HG02840 (cell line): ENCODE data around the gene CCDC40.

ENCODE experiments used
- ATAC-seq: cut with Tn5 transposase; IDR thresholded peaks from one replicate; pipeline ENCODE4 v1.9.1; 2021; ENCODE audit warnings: mild to moderate bottlenecking, moderate library complexity, moderate number of reproducible peaks; ENCODE audit not compliant: unreplicated experiment, low FRiP score

CCDC40 gene

DNA sequence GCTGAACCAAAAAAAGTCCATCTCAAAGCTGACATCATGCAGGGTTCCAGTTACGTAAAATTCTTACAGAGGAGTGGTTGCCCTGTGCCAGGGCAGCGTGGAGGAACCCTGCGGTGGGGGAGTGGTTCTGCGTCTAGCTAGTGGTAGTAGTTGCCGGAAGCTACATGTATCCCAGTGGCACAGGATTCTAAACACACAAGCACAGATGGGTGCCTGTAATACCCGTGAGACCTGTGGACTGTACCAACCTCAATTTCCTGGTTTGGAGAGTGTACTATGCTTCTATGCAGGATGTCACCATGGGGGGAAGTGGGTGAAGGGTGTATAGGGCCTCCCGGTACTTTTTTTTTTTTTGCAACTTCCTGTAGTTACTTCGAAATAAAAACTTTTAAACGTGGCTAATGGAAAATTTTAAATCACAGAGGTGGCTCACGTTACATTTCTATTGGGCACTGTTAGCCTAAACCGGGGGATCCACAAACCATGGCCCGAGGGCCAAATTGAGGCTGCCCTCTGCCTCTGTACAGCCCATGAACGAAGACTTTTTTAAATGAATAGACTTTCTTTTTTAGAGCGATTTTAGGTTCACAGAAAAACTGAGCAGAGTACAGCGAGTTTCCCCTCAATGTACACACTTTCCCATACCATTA lies 39.3 kb upstream of the CCDC40 start:
- no peak for ATAC-seq

- ATAC-seq = no peak
Measured at GRCh38 chr17:80000136-80000535, 36.3 kb upstream of the CCDC40 start.

GRCh38 chr17:80000981-80001775 lies 35.3 kb upstream of the CCDC40 start:
- ATAC-seq = no peak

GRCh38 chr17:80002070-80002641 lies 34.3 kb upstream of the CCDC40 start:
- ATAC-seq = no peak

DNA sequence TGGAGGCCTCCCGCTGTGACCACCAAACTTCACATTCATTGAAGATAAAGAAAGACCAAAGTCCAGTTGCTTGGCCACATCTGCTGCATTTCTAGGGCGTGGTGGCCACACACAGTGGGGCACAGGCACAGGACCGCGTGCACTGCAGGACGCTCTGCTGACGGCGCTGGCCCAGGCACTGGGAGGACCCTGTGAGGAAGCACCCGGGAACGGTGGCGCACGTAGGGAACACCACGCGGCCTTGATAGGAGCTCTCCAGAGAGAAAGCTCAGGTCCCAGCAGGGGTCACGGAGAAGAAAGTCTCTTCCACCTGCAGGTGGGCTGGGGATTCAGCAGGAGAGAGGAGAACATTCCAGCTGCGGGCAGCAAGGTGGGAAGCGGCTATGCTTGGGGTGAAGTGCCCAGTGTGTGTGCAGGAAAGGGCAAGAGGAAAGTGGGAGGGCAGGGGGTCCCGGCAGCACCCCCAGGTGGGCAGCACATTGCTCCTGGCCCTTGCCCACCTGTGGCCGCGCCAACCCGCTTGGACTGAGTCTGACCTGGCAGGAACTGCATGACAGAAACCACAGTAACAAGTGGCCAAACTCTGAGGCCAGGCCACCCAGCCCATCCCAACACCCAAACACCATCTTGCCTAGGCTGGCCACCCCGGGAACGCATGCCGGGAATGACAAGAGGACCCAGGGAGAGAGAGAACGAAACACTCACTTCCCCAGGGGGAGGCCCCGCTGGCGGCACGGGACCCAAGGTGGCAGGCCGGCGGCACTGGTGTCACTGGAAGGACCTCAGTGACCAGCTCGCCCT lies 33.6 kb upstream of the CCDC40 start:
- no peak for ATAC-seq

GRCh38 chr17:80003969-80004368 lies 32.5 kb upstream of the CCDC40 start:
- no peak for ATAC-seq

DNA sequence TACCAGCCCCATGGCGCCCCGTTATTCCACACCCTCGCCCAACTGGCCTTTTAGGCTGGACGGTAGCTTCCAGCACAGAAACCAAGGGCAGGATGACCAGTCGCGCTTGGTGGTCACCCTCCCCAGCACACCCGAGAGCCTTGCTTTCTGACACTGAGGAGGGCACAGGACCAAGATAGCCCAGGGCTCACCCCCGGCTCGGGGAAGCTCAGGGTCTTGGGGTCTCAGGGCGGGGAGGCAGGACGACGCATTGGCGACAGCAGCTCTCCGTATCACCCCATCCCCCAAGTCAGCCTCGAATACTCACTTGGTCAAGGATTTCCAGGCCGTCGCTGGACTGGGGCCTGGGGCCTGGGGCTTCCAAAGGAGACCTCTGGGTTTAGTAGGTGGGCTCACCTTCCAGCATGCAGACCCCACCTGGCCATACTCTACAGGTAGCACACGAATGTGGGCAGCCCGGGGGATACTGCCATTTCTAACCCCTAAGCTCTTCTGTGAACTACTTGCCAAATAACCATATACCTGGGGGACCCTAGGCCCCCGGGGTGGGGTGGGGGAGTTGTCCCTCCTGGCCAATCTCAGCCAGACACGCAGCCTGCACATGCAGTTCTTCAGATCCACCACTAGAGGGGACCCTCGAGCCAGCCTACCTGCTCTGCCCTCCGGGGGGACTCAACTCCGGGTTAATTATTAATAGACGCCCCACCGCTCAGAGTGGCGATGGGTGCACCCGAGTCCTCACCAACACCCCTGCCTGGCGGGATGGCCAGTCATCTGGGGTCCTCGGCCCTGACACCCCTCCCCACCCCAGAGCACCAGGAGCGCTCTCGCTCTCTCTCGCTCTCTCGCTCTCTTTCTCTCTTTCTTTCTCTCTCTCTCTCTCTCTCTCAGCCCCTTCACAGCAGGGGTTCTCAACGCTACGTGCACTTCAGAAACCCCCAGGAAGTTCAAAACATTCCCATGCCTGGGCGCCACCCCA lies 30.8 kb upstream of the CCDC40 start:
- ATAC-seq = no peak

DNA sequence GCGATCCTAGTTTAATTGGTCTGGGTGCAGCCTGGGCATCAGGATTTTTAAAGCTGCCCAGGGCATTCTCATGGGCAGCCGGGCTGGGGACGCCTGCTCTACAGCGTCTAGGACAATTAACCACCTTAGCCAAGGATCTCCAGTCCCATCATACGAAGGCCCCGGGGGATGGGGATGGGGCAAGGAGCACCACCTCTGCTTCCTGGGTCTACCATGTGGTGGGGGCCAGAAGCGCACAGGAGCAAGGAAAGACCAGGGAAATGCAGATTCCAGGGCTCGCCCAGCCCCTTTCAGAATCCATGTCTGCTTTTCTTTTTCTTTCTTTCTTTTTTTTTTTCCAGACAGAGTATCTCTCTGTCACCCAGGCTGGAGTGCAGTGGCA lies 30.1 kb upstream of the CCDC40 start:
- ATAC-seq = no peak

GRCh38 chr17:80006811-80007752 lies 29.4 kb upstream of the CCDC40 start:
- ATAC-seq = no peak

- no peak for ATAC-seq
Measured at GRCh38 chr17:80007939-80008338, 28.5 kb upstream of the CCDC40 start.

- ATAC-seq = no peak
Measured at GRCh38 chr17:80008383-80008840, 28.0 kb upstream of the CCDC40 start.

DNA sequence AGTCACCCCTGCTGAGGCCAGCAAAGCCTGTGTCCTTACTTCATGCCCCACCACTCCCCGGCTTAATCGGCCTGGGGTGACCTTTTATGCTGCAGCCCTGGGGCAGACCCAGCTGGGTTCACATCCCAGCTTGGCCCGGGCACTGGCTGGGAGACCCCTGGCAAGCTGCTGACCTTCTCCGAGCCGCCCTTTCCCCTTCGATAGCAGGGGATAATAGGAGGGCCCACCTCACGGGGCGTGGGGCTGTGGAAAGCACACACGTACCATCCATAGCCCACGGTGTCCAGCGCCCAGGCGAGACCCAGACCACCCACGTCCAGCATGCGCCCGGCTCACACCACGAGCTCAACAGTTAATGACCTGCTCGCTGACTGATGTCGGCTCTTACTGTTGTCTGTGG lies 27.6 kb upstream of the CCDC40 start:
- no peak for ATAC-seq

DNA sequence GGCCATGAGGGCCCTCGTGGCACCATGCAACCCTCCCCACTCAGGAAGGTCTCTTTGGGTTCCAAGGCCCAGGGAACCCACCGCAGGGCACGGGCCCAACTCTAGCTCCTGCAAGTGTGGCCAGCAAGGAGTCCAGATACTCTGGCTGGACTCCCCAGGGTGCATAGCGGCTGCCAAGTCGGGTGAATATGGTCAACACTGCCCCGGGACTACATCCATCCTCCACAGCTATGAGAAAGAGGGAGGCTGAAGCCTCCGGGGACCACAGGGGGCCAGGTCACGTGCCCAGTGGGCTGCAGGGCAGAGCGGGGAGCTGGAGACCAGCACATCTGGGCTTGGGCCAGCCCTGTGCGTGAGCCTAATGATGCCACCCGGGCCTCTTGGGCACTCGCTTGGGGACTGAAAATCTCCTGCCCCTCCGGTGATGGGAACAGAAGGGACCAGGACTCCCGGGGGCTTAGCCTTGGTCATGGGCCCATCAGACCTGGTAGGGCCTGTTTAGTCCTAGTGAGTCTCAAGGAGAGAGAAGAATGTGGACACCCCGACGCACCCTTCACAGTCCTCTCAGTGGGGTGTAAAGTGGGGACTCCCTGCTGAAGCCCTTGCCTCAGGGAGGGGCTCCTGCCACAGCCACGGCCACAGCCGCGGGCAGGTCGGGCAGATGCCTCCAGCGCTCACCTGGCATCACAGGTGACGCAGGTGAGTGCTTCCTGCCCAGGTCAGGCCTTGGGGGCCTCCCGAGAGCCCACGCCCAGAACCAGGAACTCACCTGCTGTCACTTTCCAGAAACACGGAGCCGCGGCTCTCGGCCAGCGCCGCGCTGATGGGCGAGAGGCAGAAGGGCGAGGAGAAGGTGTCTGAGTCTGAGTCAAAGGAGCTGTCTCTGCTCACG lies 26.8 kb upstream of the CCDC40 start:
- no peak for ATAC-seq

DNA sequence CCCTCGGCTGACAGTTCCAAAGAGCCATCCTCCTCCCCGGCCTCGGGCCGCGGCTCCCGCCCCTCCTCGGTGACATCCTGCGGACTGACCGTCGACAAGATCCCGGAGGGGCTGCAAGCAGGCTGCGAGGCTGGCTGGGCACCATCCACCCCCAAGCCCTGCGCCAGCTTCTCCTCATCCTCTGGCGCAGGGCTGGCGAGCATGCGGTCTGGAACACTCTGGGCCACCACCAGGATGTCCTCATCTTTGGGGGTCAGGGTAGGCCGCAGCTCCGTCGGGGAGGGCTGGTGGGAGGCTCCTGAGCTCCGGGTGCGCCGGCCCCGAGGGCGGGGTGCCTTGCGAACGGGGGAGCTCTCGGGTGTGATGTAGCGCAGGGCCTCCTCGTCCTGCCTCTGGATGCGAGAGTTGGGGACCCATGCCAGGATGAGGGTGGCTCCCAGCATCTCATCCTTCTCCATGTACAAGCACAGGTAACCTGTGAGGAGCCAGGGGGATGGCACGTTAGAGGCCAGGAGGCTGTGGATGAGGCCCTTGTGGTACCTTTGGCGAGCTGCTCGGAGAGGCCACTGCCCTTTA lies 26.1 kb upstream of the CCDC40 start:
- ATAC-seq = no peak

GRCh38 chr17:80011989-80012555 lies 24.4 kb upstream of the CCDC40 start:
- no peak for ATAC-seq

DNA sequence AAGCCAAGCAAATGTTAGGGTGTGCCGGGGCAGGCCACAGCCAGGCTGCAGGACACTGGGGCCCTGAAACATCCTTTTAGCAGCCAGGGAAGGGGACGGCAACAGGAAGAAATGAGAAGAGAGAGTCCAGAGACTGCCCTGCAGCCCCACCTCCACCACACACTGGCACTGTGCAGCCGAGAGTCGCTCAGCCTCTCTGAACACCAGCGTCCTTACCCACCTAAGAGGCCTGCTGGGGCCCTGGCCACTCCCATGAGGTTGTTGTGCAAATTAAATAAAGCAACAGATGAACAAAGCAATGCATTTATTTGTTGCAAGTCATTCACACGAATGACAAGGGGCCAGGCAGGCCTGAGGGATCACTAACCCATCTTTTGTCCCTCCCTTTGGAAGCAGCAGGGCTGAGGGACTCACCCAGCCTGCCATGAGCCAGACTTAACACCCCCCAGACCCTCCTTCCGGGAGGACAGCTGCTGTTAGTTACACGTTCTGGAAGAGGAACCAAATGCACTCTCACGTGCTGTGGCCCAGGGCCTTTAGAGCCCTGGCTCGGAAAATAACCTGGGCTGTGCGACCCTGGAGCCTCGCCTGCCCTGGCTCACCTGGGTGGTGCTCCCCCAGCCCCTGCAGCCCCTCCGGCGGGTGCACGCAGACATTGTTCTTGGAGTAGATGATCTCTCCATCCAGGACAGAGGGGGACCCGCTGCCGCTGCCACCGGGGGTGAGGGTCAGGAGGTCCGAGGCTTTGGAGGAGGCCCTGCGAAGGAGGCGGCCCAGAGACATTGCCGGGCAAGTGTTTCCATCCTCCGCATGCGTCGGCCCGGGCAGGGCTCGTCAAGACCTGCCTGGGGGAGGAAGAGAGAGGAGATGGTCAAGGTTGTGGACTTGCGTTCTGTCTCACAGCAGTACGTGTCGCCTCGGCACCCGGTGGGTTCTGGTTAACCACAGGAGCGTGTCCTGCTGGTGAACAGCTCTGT lies 23.4 kb upstream of the CCDC40 start:
- no peak for ATAC-seq
